Activated naive CD4-positive, alpha-beta T cell treated with anti-CD3 and anti-CD28 coated beads, Interleukin-2, amount 50 U/mL, for 24 hours (primary cell): ENCODE data around the gene NRL.

Experiments used
- H3K27ac Mint-ChIP-seq: one replicate; pipeline ENCODE4 v1.8.0; 2021; ENCODE audit warnings: mild to moderate bottlenecking, mixed read lengths
- H3K27me3 Mint-ChIP-seq: one replicate; pipeline ENCODE4 v1.8.0; 2021; ENCODE audit warnings: mixed read lengths
- H3K36me3 Mint-ChIP-seq: one replicate; pipeline ENCODE4 v1.8.0; 2021; ENCODE audit warnings: mixed read lengths
- H3K4me1 Mint-ChIP-seq: one replicate; pipeline ENCODE4 v1.8.0; 2021; ENCODE audit warnings: mixed read lengths
- H3K4me3 Mint-ChIP-seq: one replicate; pipeline ENCODE4 v1.8.0; 2021; ENCODE audit warnings: mild to moderate bottlenecking, mixed read lengths
- H3K9me3 Mint-ChIP-seq: one replicate; pipeline ENCODE4 v1.8.0; 2021; ENCODE audit warnings: mixed read lengths

Gene NRL

DNA sequence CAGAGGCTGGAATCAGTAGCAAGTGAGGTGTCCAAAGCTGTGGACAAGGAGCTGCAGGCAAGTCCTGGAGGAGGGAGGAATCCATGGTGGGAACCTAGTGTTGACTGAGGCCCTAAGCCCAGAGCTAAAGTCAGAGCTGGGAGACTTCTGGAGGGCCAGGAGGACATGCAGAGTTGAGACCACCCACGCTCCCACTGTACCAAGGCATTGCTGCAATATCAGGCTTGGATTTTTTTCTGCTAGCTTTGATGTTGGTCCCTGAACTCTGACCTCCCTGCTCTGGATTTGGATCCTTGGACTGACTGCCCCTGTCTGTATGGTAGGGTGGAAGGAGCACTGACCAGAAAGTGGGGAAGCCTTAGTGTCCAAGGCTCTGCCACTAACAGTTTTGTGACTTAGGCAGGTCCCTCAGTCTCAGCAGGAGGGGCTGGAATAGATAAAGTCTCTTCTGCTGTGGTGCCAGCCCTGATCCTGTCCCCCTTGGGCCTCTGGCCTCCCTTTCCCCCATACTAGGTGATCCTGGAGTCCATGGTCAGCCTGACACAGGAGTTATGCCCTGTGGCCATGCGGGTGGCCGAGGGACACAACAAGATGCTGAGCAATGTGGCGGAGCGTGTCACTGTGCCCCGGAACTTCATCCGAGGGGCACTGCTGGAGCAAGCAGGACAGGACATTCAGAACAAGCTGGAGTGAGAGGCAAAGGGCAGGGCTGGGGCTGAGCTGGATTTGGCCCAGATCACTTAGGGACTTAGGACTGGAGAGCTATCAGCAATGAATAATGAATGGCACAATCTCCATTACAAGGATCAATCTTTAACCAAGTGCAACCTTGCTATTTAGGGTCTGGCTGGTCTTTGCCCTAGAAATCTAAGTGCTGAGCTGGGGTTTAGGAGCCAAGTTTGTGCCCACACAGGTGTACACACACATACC is 53.5 kb downstream of the NRL start:
- H3K27ac Mint-ChIP-seq: no peak overlapping the region
- no peaks in the 10 kb centered on the region for H3K36me3 Mint-ChIP-seq
- no peaks in the 10 kb centered on the region for H3K9me3 Mint-ChIP-seq
- no peaks in the 10 kb centered on the region for H3K27me3 Mint-ChIP-seq
- H3K4me3 Mint-ChIP-seq: no peak overlapping the region
- no peaks in the 10 kb centered on the region for H3K4me1 Mint-ChIP-seq

DNA sequence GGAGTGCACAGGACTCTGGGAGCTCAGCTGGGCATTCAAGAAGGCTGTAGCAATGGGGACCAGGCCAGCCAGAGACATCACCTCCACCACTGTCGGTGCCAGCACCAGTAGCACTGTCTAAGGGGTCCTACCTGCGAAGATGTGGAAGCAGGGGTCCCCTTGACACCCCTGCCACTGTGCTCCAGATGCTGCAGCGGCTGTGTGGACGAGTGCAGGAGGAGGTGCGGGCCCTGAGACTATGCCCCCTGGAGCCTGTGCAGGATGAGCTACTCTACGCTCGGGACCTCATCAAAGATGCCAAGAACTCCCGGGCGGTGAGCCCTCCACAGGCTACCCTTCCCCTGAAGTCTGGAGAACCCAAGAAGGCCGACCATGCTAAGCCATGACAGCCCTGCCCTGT is 54.3 kb downstream of the NRL start:
- no peaks in the 10 kb centered on the region for H3K9me3 Mint-ChIP-seq
- H3K27me3 Mint-ChIP-seq: no peaks in the 10 kb centered on the region
- no peaks in the 10 kb centered on the region for H3K4me1 Mint-ChIP-seq
- no peak overlapping the region for H3K4me3 Mint-ChIP-seq
- H3K27ac Mint-ChIP-seq: no peak overlapping the region
- H3K36me3 Mint-ChIP-seq: no peaks in the 10 kb centered on the region

DNA sequence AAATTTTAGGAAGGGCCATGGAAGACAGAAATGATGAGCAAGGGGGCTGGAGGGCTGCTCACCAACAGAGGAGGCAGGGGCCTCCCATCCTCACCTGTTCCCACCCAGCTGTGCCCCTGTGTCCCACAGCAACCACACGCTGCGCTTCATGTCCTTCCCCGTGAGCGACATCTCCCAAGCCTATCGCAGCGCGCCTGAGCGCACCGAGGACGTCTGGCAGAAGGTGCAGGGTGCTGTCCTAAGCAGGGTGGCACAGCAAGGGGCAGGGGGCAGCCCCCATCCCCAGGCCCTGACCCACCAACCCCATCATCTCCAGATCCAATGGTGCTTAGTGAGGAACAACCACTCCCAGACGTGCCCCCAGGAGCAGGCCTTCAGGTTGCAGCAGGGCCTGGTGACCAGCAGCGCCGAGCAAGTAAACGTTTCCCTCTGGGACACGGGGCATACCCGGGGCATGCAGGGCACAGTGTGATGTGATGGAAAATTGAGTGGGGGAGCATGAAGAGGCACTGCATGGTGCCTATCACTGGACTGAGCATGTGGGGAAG is 54.8 kb downstream of the NRL start:
- H3K4me1 Mint-ChIP-seq: no peaks in the 10 kb centered on the region
- no peak overlapping the region for H3K27ac Mint-ChIP-seq
- no peaks in the 10 kb centered on the region for H3K9me3 Mint-ChIP-seq
- H3K27me3 Mint-ChIP-seq: no peaks in the 10 kb centered on the region
- H3K4me3 Mint-ChIP-seq: no peak overlapping the region
- no peaks in the 10 kb centered on the region for H3K36me3 Mint-ChIP-seq

DNA sequence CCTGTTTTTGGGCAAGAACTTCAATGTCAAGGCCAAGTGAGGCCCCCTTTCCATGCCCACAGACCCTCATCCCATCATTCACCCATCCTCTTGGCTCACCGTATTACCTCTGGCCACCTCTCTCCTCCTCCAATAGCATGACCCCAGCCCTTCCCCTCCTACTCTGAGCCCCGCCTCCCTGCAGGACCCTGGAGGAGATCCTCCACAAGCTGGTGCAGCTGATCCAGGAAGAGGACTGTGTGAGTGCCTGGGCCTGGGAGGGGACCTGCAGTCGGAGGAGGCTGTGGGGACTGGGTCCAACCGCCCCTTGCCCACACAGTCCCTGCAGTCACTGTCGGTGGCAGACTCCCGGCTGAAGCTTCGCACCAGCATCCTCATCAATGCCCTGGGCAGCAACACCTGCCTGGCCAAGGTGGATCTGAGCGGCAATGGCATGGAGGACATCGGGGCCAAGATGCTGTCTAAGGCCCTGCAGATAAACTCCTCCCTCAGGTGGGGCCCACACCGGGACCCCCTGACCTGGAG is 55.7 kb downstream of the NRL start:
- Mint-ChIP-seq H3K4me1 (peaks cover under 1% of the 10 kb centered on the region), H3K27ac (no peak overlapping the region), H3K4me3 (no peak overlapping the region), H3K9me3 (no peaks in the 10 kb centered on the region), H3K27me3 (no peaks in the 10 kb centered on the region), H3K36me3 (no peaks in the 10 kb centered on the region)

DNA sequence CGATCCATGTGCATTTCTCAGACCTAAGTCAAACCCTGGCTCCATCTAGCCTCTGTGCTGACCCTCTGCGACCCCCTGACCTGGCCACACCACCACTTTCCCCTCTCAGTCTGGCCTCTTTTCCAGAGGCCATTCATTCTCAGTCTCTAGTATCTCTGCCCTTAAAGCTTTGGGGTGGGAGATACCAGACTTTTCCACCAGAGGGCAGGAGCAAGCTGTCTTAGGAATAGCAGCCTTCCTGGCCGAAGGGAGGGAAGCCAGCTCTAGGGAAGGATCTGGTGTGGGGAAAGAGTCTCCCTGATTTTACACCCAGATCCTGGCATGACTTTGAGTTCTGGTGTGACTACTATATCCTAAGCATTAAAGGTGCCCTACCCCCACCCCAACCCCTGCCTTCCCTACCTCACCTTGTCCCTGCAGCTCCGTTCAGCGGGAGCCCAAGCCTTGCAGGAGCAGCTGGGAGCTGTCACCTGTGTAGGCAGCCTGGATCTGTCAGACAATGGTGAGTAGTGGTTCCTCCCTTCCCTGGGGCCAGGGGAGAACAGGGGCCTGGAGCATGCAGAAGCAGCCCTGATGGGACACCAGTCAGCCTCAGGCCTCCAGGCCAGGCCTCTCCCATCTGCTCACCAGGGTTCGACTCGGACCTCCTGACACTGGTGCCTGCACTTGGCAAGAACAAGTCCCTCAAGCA is 56.3 kb downstream of the NRL start:
- Mint-ChIP-seq H3K4me3 (no peak overlapping the region), H3K27ac (no peak overlapping the region), H3K9me3 (no peaks in the 10 kb centered on the region), H3K27me3 (no peaks in the 10 kb centered on the region), H3K4me1 (peaks cover 7% of the 10 kb centered on the region), H3K36me3 (no peaks in the 10 kb centered on the region)

DNA sequence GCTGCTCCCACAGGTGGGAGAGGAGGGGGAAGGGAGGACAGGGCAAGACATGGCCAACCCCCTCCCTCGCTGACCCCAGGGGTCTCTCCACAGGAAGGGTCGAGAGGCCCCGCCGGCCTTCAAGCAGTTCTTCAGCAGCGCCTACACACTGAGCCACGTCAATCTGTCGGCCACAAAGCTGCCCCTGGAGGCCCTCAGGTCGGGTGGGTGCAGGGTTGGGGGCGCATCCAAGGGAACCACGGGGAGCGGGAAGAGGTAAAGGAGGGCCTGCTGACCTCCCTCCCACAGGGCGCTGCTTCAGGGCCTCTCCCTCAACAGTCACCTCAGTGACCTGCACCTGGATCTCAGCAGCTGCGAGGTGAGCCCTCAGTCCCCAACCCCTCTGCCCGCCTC is 56.9 kb downstream of the NRL start:
- Mint-ChIP-seq H3K27ac (no peak overlapping the region), H3K4me1 (peaks cover 12% of the 10 kb centered on the region), H3K36me3 (no peaks in the 10 kb centered on the region), H3K27me3 (no peaks in the 10 kb centered on the region), H3K9me3 (no peaks in the 10 kb centered on the region), H3K4me3 (no peak overlapping the region)

DNA sequence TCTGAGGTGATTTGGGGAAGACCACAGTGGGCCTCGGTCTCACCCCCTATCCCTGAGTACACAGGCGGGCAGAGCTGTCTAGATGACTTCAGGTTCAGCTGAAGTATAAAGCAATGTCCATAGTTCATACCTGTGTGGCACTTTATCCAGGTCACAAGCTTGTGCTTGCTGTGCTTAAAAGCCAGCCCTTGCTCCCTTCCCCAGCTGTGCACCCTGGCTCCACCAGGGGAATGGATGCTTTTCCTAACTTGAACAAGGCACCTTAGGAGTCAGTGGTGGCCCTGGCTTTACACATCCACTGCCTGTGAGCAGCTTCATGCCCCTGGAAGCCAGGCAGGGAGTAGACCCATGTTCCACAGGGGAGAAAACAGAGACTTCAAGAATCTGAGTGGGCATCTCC is 57.5 kb downstream of the NRL start:
- H3K27me3 Mint-ChIP-seq: no peaks in the 10 kb centered on the region
- no peaks in the 10 kb centered on the region for H3K9me3 Mint-ChIP-seq
- H3K27ac Mint-ChIP-seq: no peak overlapping the region
- no peaks in the 10 kb centered on the region for H3K36me3 Mint-ChIP-seq
- peaks cover 16% of the 10 kb centered on the region for H3K4me1 Mint-ChIP-seq
- no peak overlapping the region for H3K4me3 Mint-ChIP-seq

DNA sequence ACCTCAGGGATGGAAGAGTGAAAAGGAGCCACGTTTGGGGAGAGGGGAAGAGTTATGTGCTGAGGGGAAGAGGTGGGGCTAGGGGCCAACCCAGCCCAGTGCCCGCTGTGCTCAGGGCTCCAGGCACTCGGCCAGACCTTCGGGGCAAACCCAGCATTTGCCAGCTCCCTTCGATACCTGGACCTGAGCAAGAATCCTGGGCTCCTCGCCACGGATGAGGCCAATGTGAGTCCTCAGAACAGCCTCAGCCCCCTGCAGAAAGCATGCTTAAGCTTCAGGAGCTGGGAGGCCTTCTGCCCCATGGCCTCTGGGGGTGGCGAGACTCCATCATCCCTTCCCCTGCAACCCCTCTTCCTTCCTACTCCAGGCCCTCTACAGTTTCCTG is 58.0 kb downstream of the NRL start:
- H3K27ac Mint-ChIP-seq: no peak overlapping the region
- H3K27me3 Mint-ChIP-seq: no peaks in the 10 kb centered on the region
- H3K9me3 Mint-ChIP-seq: no peaks in the 10 kb centered on the region
- no peak overlapping the region for H3K4me3 Mint-ChIP-seq
- H3K4me1 Mint-ChIP-seq: peaks cover 16% of the 10 kb centered on the region
- H3K36me3 Mint-ChIP-seq: no peaks in the 10 kb centered on the region

DNA sequence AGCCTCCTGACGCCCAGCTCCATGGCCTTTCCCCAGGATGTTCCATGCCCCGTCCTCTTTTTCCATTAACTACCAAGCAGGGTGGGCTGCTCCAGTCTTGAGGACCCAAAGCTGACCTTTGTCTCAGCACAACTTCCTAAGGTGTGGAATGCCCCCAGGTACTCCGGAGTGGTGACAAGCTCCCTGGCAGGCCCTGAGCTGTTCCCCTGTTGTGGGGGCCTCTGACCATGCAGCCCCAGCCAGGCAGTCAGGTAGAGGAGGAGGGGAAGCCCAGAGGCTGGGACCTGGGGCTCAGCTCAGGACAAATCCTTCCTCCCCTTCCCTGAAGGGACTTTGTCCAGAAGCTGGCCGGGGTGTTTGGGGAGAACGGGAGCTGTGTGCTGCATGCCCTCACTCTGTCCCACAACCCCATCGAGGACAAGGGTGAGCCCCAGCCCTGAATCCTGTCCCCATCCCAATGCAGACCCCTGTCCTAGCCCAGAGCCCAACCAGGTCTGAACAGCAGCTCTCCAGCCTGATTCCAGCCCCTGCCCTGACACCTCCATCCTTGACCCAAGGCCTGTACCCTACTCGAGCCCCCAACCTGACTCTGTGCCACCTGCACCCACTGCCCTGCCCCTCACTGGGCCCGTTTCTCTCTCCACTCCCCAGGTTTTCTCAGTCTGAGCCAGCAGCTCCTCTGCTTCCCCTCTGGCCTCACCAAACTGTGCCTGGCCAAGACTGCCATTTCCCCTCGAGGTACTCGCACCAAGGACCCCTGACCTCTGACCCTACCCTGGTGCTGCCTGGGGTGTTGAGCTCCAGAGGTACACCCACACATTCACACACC is 58.6 kb downstream of the NRL start:
- Mint-ChIP-seq H3K27me3 (no peaks in the 10 kb centered on the region), H3K4me3 (no peak overlapping the region), H3K4me1 (peaks cover 18% of the 10 kb centered on the region), H3K36me3 (no peaks in the 10 kb centered on the region), H3K9me3 (no peaks in the 10 kb centered on the region), H3K27ac (no peak overlapping the region)

DNA sequence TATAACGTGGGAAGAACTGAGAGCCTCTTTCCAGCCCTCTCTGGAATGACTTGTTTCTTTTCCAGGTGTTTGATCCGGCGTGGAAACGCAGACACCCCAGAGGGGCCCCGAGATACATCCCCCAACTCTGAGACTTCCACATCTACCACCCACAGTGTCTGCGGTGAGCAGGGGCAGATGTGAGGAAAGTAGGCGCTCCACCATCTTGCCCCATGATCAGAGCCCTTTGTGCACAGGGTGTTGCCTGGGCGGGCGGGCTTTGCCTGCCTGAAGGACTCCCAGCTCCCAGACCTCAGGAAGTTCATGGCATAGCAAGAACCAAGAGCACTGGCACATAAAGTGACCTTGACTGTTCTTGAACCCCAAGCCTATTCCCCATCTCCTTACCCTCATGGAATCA is 60.1 kb downstream of the NRL start:
- H3K27me3 Mint-ChIP-seq: peaks cover 3% of the 10 kb centered on the region
- no peak overlapping the region for H3K27ac Mint-ChIP-seq

DNA sequence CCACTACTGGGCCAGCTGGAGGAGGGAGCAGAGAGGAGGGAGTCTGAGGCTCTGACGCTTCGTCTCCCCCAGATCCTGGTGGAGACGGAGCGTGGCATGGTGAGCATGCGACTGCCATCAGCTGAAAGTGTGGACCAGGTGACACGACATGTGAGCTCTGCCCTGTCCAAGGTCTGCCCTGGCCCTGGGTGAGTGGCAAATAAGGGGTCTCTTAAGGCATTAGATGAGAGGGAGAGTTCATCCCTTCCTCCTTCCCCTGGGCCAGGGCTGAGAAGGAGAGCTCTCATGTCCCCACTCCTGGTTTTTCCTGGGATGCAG is 60.5 kb downstream of the NRL start:
- peak overlapping the region; percentile 4 for H3K27ac Mint-ChIP-seq
- H3K27me3 Mint-ChIP-seq: peaks cover 3% of the 10 kb centered on the region
- no peaks in the 10 kb centered on the region for H3K9me3 Mint-ChIP-seq
- H3K4me3 Mint-ChIP-seq: no peak overlapping the region
- H3K36me3 Mint-ChIP-seq: no peaks in the 10 kb centered on the region
- peaks cover 21% of the 10 kb centered on the region for H3K4me1 Mint-ChIP-seq

More for the DNA sequence above, 60.1 kb downstream of the NRL start:
- peak overlapping the region; percentile 4 for H3K4me3 Mint-ChIP-seq
- peaks cover 21% of the 10 kb centered on the region for H3K4me1 Mint-ChIP-seq
- no peaks in the 10 kb centered on the region for H3K36me3 Mint-ChIP-seq
- no peaks in the 10 kb centered on the region for H3K9me3 Mint-ChIP-seq

DNA sequence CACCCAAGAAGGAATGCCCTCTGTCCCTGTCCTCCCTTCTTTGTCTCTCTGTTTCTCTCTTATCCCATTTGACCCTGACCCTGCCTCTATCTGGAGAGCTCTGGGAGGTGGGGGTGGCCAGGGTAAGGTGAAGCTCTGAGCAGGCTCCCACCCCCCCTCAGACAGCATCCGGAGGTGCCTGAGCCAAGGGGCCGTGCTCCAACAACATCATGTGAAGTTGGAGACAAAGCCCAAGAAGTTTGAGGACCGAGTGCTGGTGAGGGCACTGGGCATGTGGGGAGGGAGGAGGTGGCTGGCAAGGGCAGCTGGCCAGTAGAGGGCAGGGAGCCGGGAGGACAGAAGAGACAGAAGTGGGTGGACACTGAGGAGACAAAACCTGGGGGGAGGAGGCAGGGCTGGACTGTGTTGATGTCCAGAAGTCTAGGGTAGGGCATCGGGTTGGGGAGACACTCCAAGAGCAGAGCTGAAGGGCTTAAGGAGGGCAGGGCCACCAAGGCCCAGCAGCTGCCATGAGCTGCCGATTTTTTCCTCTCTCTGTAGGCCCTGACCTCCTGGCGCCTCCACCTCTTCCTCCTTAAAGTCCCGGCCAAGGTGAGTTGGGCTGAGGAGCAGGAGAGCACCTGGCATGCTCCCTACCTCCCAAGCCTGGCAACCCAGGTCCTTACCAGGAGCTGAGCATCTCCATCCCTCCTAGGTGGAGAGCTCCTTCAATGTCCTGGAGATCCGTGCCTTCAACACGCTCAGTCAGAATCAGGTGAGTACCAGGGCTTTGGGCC is 61.0 kb downstream of the NRL start:
- Mint-ChIP-seq H3K4me3 (peak overlapping the region; percentile 81), H3K27ac (peak overlapping the region; percentile 4), H3K4me1 (peaks cover 21% of the 10 kb centered on the region), H3K9me3 (no peaks in the 10 kb centered on the region), H3K36me3 (no peaks in the 10 kb centered on the region), H3K27me3 (peaks cover 3% of the 10 kb centered on the region)

DNA sequence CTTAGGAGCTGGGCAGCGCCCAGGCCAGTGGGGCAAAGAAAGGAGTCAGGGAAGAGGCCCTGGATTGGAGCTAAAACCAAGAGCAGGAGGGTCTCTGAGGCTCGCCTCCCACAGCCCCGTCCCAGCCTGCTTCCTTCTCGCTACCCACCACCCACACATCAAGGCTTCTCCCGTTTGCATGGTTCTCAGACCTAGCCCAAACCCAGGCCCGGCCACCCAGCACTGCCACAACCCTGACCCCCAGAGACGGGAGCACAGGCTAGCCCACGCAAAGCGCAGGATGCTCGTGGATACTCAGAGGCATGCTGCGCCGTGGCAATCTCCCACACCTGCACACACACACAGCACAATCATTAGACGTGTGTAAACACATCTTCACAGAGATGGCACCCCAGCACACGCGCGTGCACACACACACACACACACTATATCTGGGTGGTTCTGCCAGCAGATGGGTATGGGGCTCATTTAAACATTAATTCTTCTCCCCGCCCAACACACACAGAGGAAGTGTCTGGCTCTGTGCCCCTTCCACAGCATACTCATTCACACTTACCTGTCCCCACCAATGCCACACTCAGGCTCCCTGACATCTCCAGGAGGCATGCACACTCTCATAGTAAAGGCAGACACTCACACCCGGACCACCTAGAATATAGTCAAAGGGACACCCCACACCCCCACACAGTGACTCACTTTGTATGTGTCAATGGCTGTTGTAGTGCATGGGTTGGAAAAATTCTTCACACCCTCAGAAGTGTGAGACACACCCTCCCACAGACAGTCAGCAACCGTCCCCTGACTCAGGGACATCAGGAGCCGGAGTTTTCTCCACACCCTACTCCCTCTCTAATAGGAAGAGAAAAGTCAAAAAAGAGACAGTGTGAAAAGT is 61.8 kb downstream of the NRL start:
- peak overlapping the region; percentile 81 for H3K4me3 Mint-ChIP-seq
- H3K9me3 Mint-ChIP-seq: no peaks in the 10 kb centered on the region
- H3K27ac Mint-ChIP-seq: peak overlapping the region; percentile 71
- H3K27me3 Mint-ChIP-seq: peaks cover 3% of the 10 kb centered on the region
- H3K36me3 Mint-ChIP-seq: no peaks in the 10 kb centered on the region
- H3K4me1 Mint-ChIP-seq: peaks cover 21% of the 10 kb centered on the region
